Measurements from ENCODE around the gene SLC6A2. TPM values are rescaled to one million over a fixed set of nuclear protein-coding genes. Genes with fewer than 3 reads are reported as not detected.

SLC6A2 gene
- total RNA-seq, 2 donors from 2014 or later, result 1.1 TPM; not detected in 1

DNA sequence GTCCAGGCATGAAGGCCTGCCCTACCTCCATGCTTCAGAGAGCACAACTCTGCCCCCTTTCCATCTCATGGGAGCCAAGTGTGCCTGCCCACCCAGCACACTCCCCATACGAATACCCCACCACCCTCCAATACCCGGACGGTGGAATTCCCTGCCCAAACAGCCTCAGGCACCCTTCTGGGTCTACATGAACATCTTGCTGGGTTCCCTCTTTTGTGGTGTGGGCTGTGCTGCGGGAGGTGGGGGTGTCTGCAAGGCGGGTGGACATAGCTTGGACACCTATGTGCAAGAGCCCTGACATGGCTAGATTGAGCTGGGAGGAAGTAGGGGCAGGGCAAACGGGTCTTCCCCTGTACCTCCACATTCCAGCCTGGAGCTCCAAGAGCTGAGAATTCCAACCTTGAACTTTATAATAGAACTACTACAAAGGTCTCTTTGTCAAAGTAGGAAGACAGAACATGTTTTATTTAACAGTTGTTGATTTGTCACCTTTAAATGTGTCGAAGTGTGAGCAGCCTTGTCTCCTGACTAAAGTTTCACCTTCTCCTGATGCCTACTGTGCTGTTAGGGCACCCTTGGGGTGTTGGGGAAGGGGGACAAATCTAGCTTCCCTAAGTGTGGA, 9.1 kb downstream of the SLC6A2 start:
- no peak overlapping the region for H3K27ac ChIP-seq (ENCODE audit: low read depth, low read length)
- WGBS, 2 experiments (ENCODE audit: insufficient coverage in 1 of 2, insufficient read length in 1 of 2), result 92 to 100% methylated on average over 1 to 6 of the region's 7 CpGs
- H3K27ac Mint-ChIP-seq, result no peak overlapping the region
- no peaks in the 10 kb centered on the region for H3K36me3 Mint-ChIP-seq (ENCODE audit: low read depth)
- peaks cover 8% of the 10 kb centered on the region for H3K27me3 Mint-ChIP-seq (ENCODE audit: insufficient read depth)
- H3K9me3 Mint-ChIP-seq, result no peaks in the 10 kb centered on the region
- H3K4me1 ChIP-seq (ENCODE audit: control insufficient read depth, insufficient read depth, low read length), result peaks cover 6% of the 10 kb centered on the region
- H3K4me3 ChIP-seq (ENCODE audit: low read length), result no peak overlapping the region
- H3K4me1 Mint-ChIP-seq, result peaks cover 20% of the 10 kb centered on the region
- H3K4me3 Mint-ChIP-seq, result no peak overlapping the region
- peaks cover 7% of the 10 kb centered on the region for H3K9me3 ChIP-seq (ENCODE audit: control insufficient read depth, low read length)
- H3K27me3 ChIP-seq (ENCODE audit: control insufficient read depth, insufficient read depth, low read length, poor library complexity, severe bottlenecking), result peaks cover 9% of the 10 kb centered on the region
- TF ChIP-seq, protein P1, sequence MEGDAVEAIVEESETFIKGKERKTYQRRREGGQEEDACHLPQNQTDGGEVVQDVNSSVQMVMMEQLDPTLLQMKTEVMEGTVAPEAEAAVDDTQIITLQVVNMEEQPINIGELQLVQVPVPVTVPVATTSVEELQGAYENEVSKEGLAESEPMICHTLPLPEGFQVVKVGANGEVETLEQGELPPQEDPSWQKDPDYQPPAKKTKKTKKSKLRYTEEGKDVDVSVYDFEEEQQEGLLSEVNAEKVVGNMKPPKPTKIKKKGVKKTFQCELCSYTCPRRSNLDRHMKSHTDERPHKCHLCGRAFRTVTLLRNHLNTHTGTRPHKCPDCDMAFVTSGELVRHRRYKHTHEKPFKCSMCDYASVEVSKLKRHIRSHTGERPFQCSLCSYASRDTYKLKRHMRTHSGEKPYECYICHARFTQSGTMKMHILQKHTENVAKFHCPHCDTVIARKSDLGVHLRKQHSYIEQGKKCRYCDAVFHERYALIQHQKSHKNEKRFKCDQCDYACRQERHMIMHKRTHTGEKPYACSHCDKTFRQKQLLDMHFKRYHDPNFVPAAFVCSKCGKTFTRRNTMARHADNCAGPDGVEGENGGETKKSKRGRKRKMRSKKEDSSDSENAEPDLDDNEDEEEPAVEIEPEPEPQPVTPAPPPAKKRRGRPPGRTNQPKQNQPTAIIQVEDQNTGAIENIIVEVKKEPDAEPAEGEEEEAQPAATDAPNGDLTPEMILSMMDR (conservative IDR thresholded peaks at IDR 0.05), result no peak
- no peak for DNase-seq
- H3K9ac ChIP-seq (ENCODE audit: extremely low read depth, low read length, poor library complexity, severe bottlenecking), result no peak overlapping the region
- no peaks in the 10 kb centered on the region for H3K36me3 ChIP-seq (ENCODE audit: control insufficient read depth, insufficient read depth, low read length)

DNA sequence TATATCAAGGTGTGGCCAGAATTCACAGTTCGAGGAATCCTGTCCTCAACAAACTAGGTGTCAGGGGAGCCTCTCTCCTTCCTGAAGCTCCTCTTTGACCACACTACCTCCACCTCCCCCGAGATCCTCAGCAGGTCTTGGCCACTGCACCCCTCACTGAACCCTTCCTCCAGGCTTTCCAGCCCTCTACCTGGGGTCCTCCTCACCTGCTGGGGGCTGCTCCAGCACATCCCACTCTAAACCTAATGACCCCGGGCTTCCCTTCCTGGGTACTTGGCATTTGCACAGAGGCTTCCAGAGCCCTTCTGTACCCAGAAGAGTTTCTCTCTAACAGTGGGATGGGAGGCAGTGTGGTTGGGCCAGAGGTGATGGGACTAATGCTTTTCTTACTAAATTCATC, 9.7 kb downstream of the SLC6A2 start:
- Histone ChIP-seq H3K9ac (ENCODE audit: extremely low read depth, low read length, poor library complexity, severe bottlenecking) (no peak overlapping the region), H3K36me3 (ENCODE audit: control insufficient read depth, insufficient read depth, low read length) (no peaks in the 10 kb centered on the region), H3K4me3 (ENCODE audit: low read length) (no peak overlapping the region), H3K27me3 (ENCODE audit: control insufficient read depth, insufficient read depth, low read length, poor library complexity, severe bottlenecking) (peaks cover 4% of the 10 kb centered on the region), H3K4me1 (ENCODE audit: control insufficient read depth, insufficient read depth, low read length) (peaks cover 6% of the 10 kb centered on the region), H3K27ac (ENCODE audit: low read depth, low read length) (no peak overlapping the region), H3K9me3 (ENCODE audit: control insufficient read depth, low read length) (peaks cover 7% of the 10 kb centered on the region)
- H3K9me3 Mint-ChIP-seq, result no peaks in the 10 kb centered on the region
- H3K4me3 Mint-ChIP-seq, result no peak overlapping the region
- no peak overlapping the region for H3K27ac Mint-ChIP-seq
- no peak for DNase-seq
- WGBS, 2 experiments (ENCODE audit: insufficient coverage in 1 of 2, insufficient read length in 1 of 2), result 80 to 100% methylated on average over 2 to 3 of the region's 3 CpGs
- H3K27me3 Mint-ChIP-seq (ENCODE audit: insufficient read depth), result peaks cover 4% of the 10 kb centered on the region
- TF ChIP-seq, protein P1 (conservative IDR thresholded peaks at IDR 0.05), result no peak
- H3K4me1 Mint-ChIP-seq, result peaks cover 18% of the 10 kb centered on the region
- no peaks in the 10 kb centered on the region for H3K36me3 Mint-ChIP-seq (ENCODE audit: low read depth)

DNA sequence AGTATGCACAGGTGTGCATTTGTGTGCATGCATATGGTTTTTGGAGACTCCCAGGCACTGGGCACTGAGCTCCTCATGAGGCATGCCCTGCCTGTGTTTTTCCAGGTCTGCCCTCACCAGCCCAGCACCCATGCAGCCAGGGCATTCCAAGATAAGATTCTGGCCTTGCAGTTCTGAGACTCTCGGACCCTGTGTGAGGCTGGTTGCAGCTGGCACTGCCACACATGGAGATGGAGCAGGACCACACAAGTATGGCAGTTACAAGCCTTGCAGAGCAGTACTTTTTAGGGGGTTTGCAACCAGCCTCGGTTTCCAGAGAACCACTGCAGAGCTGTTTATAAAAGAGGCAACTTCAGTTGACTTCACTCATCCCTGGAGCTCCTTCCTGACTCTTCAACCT, 10.2 kb downstream of the SLC6A2 start:
- no peak for DNase-seq
- H3K9me3 Mint-ChIP-seq, result no peaks in the 10 kb centered on the region
- peaks cover 7% of the 10 kb centered on the region for H3K9me3 ChIP-seq (ENCODE audit: control insufficient read depth, low read length)
- H3K4me3 Mint-ChIP-seq, result no peak overlapping the region
- TF ChIP-seq, protein P1 (conservative IDR thresholded peaks at IDR 0.05), result no peak
- peaks cover 4% of the 10 kb centered on the region for H3K4me1 ChIP-seq (ENCODE audit: control insufficient read depth, insufficient read depth, low read length)
- no peaks in the 10 kb centered on the region for H3K36me3 ChIP-seq (ENCODE audit: control insufficient read depth, insufficient read depth, low read length)
- H3K4me1 Mint-ChIP-seq, result peaks cover 18% of the 10 kb centered on the region
- no peaks in the 10 kb centered on the region for H3K27me3 ChIP-seq (ENCODE audit: control insufficient read depth, insufficient read depth, low read length, poor library complexity, severe bottlenecking)
- 92 to 100% methylated on average over 2 of the region's 2 CpGs for WGBS, 2 experiments (ENCODE audit: insufficient coverage in 1 of 2, insufficient read length in 1 of 2)
- H3K27ac ChIP-seq (ENCODE audit: low read depth, low read length), result no peak overlapping the region
- H3K27ac Mint-ChIP-seq, result no peak overlapping the region
- H3K9ac ChIP-seq (ENCODE audit: extremely low read depth, low read length, poor library complexity, severe bottlenecking), result no peak overlapping the region
- H3K27me3 Mint-ChIP-seq (ENCODE audit: insufficient read depth), result peaks cover 2% of the 10 kb centered on the region
- no peaks in the 10 kb centered on the region for H3K36me3 Mint-ChIP-seq (ENCODE audit: low read depth)
- H3K4me3 ChIP-seq (ENCODE audit: low read length), result no peak overlapping the region
